Dendritic cell treated with granulocyte-macrophage colony-stimulating factor and Interleukin-4, amounts not matched to agents 40 ng/mL and 50 ng/mL, for 4 days (primary cell): ENCODE data around the gene PDE4C.
A peak's percentile ranks its signal among the peaks of the same experiment; 100 is the strongest.

Experiments
- H3K27ac Mint-ChIP-seq: one replicate; pipeline ENCODE4 v1.8.0; 2022; ENCODE audit warnings: mild to moderate bottlenecking, mixed read lengths
- H3K27me3 Mint-ChIP-seq: one replicate; pipeline ENCODE4 v1.8.0; 2022; ENCODE audit warnings: mild to moderate bottlenecking, mixed read lengths
- H3K36me3 Mint-ChIP-seq: one replicate; pipeline ENCODE4 v1.8.0; 2022; ENCODE audit warnings: low read depth, mixed read lengths
- H3K4me1 Mint-ChIP-seq: one replicate; pipeline ENCODE4 v1.8.0; 2022; ENCODE audit warnings: low read depth, mixed read lengths
- H3K4me3 Mint-ChIP-seq: one replicate; pipeline ENCODE4 v1.8.0; 2022; ENCODE audit warnings: mild to moderate bottlenecking, moderate library complexity, mixed read lengths
- H3K9me3 Mint-ChIP-seq: one replicate; pipeline ENCODE4 v1.8.0; 2022; ENCODE audit warnings: mixed read lengths
- intact Hi-C: fragments of 100-400 bp; cut with micrococcal nuclease; formaldehyde crosslinking; loops from one replicate; pipeline ENCODE4 v1.15.0; 2022

The PDE4C gene

DNA sequence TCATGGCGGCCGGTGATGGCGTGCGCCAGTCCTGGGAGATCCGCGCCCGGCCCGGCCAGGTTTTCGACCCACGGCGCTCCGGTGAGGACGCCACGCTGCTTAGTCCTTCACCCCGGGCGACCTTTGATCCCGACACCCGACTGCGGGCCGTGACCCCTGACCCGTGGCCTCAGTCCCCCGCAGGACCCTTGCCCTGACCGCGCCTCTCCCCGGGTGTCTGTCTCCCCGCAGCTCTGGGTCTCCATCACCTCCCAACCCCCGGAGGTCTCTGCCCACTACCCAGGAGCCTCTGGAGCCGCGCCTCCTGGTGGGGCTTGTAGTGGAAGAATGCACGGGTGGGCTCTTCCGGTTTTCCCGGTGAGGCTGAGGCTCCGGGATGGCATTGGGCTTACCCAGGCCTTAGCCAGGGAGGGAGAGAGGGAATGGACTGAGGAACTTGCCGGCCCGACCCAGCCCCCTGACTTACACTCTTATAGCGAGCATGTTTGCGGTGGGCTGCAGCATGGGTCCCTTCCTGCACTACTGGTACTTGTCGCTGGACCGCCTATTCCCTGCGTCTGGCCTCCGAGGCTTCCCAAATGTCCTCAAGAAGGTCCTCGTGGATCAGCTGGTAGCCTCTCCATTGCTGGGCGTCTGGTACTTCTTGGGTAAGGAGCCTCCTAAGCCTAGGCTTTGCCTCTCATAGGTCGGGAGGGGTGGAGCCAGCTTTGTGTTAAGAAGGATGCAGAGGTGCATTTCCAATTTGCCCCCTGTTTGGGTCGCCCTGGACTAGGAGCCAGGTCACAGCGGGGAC lies 32.7 kb downstream of the PDE4C start:
- peak overlapping the region; percentile 86 for H3K4me3 Mint-ChIP-seq

DNA sequence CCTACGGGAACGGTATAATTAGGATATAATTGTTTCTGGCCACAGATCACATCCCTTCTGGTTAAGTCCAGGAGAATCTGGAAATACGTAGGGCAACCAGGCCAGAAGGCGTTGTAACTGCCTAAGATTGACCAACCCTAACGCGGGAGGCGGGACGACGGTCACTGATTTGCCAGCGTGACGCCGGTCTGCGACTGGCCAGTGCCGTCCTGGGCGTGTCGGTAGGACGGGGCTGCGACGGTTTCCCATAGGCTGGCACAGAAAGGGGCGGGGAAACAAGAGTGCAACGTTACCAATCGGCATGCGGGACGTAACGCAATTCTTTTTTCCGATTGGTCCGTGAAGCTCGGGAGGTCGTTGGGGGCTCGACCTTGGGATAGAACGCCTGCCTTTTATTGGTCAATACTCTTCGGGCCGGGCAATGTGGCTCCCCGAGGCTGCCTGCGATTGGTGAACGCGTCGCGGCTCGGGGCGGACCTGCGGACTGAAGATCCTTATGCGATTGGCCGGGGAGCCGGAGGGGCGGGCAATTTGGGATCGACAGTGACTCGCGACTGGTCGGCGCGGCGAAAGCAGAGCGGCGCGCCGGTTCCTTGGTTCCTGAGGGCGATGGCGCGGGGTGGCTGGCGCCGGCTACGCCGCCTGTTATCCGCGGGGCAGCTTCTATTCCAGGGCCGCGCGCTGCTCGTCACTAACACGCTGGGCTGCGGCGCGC lies 33.4 kb downstream of the PDE4C start, which contains the start of gene MPV17L2:
Gene MPV17L2, plus strand, starts transcription at position 546 of the 715 bp plus-strand sequence. Its CDS starts 64 bp downstream, at position 610.
- H3K9me3 Mint-ChIP-seq = no peaks in the 10 kb centered on the region
- H3K4me1 Mint-ChIP-seq = peaks cover 17% of the 10 kb centered on the region
- peak within 1 kb of the TSS; percentile 86 for H3K4me3 Mint-ChIP-seq
- peak within 1 kb of the TSS; percentile 92 for H3K27ac Mint-ChIP-seq
- H3K36me3 Mint-ChIP-seq = peaks cover 41% of the 10 kb centered on the region
- H3K27me3 Mint-ChIP-seq = no peaks in the 10 kb centered on the region
- intact Hi-C loops = loop anchor here (1.0 to 2.0 kb wide), 2 partner anchors 11 to 20 kb away; partner anchors contain the start of genes IFI30 and RAB3A

More for the DNA sequence above, 32.7 kb downstream of the PDE4C start:
- Mint-ChIP-seq H3K4me1 (peaks cover 17% of the 10 kb centered on the region), H3K36me3 (peaks cover 49% of the 10 kb centered on the region), H3K9me3 (no peaks in the 10 kb centered on the region), H3K27ac (peak overlapping the region; percentile 92), H3K27me3 (no peaks in the 10 kb centered on the region)
- intact Hi-C loops = loop anchor here (2.0 kb wide), 1 partner anchor 21 kb away; the partner anchor contains the start of gene IFI30

DNA sequence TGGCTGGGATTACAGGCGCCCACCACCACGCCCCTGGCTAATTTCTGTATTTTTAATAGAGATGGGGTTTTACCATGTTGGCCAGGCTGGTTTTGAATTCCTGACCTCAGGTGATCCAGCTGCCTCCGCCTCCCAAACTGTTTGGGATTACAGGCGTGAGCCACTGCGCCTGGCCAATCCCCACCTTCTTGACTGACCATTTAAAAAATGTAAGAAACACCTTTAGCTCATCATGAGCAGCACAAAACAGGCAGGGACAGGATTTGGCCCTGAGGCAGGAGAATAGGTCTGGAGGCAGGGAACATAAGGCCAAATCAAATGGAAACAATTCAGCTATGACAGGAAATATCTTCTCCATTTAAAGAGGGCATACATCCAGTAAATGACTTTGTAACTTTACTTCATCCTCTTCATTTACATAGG lies 34.6 kb downstream of the PDE4C start:
- Mint-ChIP-seq H3K9me3 (no peaks in the 10 kb centered on the region), H3K4me3 (peak overlapping the region; percentile 86), H3K4me1 (peaks cover 17% of the 10 kb centered on the region), H3K36me3 (peaks cover 30% of the 10 kb centered on the region), H3K27ac (peak overlapping the region; percentile 92), H3K27me3 (no peaks in the 10 kb centered on the region)
- intact Hi-C loops = loop anchor here (1.0 to 2.0 kb wide), 2 partner anchors 13 to 19 kb away; partner anchors contain the start of genes IFI30 and RAB3A

DNA sequence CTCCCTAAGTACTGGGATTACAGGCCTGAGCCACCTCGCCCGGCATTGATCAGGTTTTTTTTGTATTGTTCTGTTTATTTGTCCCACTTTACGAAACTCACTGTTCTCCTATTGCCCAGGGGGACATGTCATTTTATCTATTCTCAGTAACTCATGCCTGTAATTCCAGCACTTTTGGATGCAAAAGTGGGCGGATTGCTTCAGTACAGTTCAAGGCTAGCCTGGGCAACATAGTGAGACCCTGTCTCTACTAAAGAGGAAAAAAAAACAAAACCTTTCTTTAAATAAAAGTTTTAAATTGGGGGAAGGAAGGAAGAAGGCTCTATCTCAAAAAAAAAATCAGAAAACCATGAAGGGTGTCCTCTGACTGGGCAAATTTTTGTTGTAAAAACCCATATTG lies 36.0 kb downstream of the PDE4C start:
- H3K27ac Mint-ChIP-seq = peak overlapping the region; percentile 46
- H3K4me3 Mint-ChIP-seq = no peak overlapping the region
- no peaks in the 10 kb centered on the region for H3K9me3 Mint-ChIP-seq
- intact Hi-C loops = no loop called here
- peaks cover 16% of the 10 kb centered on the region for H3K36me3 Mint-ChIP-seq
- no peaks in the 10 kb centered on the region for H3K27me3 Mint-ChIP-seq
- H3K4me1 Mint-ChIP-seq = peaks cover 17% of the 10 kb centered on the region

DNA sequence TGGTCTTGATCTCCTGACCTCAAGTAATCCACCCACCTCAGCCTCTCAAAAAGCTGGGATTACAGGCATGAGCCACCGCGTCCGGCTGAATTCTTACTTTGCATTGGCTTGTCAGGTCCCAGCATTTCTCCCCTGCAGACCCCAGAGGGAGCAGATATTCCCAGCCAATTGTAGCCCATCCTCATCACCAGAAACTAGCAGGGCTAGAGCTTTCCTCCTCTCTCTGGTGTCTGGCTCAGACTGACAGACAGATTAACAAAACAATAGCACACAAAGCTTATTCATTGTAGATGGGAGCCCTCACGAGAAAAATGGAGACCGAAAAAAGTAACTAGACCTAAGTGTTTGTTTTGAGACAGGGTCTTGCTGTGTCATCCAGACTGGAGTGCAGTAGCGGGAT lies 40.7 kb downstream of the PDE4C start:
- Mint-ChIP-seq H3K4me3 (no peak overlapping the region), H3K27me3 (no peaks in the 10 kb centered on the region)

DNA sequence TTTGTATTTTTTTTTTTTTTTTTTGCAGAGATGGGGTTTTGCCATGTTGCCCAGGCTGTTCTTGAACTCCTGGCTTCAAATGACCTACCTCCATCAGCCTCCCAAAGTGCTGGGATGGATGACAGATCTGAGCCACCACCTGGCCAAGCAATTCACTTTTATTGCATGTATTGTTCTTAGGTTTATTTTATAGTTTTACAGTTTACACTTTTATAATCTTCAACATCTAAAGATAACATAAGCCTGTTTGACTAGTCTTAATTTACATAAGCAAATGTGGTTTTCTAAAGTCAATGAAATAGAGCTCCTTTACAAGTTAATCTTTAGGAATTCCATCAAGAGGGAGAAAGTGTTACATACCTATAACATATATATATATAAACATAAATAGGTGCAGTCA lies 42.7 kb downstream of the PDE4C start:
- no peak overlapping the region for H3K27ac Mint-ChIP-seq
- no peak overlapping the region for H3K4me3 Mint-ChIP-seq
- H3K27me3 Mint-ChIP-seq = no peaks in the 10 kb centered on the region
- peaks cover 26% of the 10 kb centered on the region for H3K4me1 Mint-ChIP-seq
- H3K36me3 Mint-ChIP-seq = peaks cover 11% of the 10 kb centered on the region
- intact Hi-C loops = no loop called here
- H3K9me3 Mint-ChIP-seq = no peaks in the 10 kb centered on the region

More for the DNA sequence above, 40.7 kb downstream of the PDE4C start:
- Mint-ChIP-seq H3K27ac (no peak overlapping the region), H3K4me1 (peaks cover 10% of the 10 kb centered on the region), H3K9me3 (no peaks in the 10 kb centered on the region), H3K36me3 (no peaks in the 10 kb centered on the region)
- intact Hi-C loops = no loop called here

DNA sequence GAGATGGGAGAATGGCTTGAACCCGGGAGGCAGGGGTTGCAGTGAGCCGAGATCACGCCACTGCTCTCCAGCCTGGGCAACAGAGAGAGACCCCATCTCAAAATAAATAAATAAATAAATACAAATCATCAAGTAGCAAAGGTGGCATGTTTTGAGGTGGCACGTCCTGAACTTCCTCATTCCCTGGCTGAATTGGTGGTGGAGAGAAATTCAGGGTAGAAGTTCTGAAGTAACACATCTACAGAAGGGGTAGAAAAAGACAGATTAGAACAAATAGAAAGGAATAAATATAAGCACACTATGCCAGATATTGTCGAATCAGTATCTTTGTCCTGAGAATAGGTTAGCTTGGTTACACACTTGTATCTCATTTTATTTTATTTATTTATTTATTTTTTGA lies 46.3 kb downstream of the PDE4C start:
- Mint-ChIP-seq H3K36me3 (peaks cover 46% of the 10 kb centered on the region), H3K9me3 (no peaks in the 10 kb centered on the region), H3K27me3 (no peaks in the 10 kb centered on the region), H3K27ac (peak overlapping the region; percentile 78), H3K4me1 (peaks cover 58% of the 10 kb centered on the region), H3K4me3 (peak overlapping the region; percentile 30)
- intact Hi-C loops = loop anchor here (10.0 kb wide), 1 partner anchor 175 kb away; the partner anchor contains the start of gene ARRDC2

DNA sequence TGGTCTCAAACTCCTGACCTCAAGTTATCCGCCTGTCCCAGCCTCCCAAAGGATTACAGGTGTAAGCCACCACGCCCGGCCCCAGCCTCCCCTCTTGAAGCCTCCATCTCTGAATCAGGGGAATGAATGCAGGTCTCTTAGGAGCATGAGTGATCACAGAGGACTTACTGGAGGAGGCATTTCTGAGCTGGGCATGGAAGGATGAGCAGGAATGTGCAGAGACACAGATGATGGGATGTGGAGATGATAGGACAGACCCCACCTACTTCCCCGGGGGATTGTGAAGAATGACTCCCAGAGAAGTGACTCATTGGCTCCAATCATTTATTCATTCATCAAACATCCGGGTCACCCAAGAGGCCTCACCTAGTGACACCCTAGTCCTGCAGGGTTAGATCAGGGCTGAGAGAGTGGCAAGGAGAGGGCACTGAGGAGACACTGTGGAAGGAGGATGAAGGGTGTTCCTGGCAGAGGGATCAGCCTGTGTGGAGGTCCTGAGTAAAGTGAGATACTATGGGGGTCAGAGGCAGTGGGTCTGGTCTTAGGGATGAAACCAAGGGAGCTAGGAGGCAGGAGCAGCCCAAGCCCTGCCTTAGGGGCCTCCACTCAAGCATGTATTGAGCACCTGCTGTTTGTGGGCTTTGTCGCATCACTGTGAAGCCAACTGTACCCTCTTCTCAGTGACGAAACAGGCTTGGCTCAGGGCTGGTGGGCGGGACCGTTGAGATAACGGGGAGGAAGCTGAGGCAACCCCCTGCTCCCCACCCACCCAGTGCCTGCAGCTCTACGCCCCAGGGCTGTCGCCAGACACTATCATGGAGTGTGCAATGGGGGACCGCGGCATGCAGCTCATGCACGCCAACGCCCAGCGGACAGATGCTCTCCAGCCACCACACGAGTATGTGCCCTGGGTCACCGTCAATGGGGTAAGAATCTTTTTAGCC lies 49.6 kb downstream of the PDE4C start:
- intact Hi-C loops = loop anchor here (10.0 kb wide), 1 partner anchor 172 kb away; the partner anchor contains the start of gene ARRDC2
- no peaks in the 10 kb centered on the region for H3K9me3 Mint-ChIP-seq
- no peaks in the 10 kb centered on the region for H3K27me3 Mint-ChIP-seq
- peak overlapping the region; percentile 96 for H3K4me3 Mint-ChIP-seq
- peaks cover 65% of the 10 kb centered on the region for H3K36me3 Mint-ChIP-seq
- H3K27ac Mint-ChIP-seq = peak overlapping the region; percentile 61
- peaks cover 76% of the 10 kb centered on the region for H3K4me1 Mint-ChIP-seq

DNA sequence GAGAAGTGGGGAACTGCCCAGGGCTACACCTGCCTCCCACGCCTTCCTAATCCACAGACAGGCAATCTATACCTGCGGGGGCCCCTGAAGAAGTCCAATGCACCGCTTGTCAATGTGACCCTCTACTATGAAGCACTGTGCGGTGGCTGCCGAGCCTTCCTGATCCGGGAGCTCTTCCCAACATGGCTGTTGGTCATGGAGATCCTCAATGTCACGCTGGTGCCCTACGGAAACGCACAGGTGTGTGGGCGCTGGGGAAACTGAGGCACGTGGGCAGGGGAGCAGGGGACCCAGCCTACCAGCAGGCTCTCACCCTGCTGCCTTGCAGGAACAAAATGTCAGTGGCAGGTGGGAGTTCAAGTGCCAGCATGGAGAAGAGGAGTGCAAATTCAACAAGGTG lies 51.3 kb downstream of the PDE4C start:
- H3K4me3 Mint-ChIP-seq = peak overlapping the region; percentile 96
- intact Hi-C loops = loop anchor here (10.0 kb wide), 1 partner anchor 170 kb away; the partner anchor contains the start of gene ARRDC2
- H3K9me3 Mint-ChIP-seq = no peaks in the 10 kb centered on the region
- peak overlapping the region; percentile 99 for H3K27ac Mint-ChIP-seq
- H3K27me3 Mint-ChIP-seq = no peaks in the 10 kb centered on the region
- peaks cover 67% of the 10 kb centered on the region for H3K36me3 Mint-ChIP-seq
- H3K4me1 Mint-ChIP-seq = peaks cover 83% of the 10 kb centered on the region
